NCI-H524 treated with DMSO at 0.1 percent for 48 hours (cell line): ENCODE data around the gene PSMA7.
A peak's percentile ranks its signal among the peaks of the same experiment; 100 is the strongest.

Source experiments
- DNase-seq: peaks from one replicate; lab custom pipeline; 2025; lab: John Stamatoyannopoulos, UW

PSMA7 gene

GRCh38 chr20:62171245-62171644 is 28.1 kb upstream of the PSMA7 start:
- no peak for DNase-seq

GRCh38 chr20:62170536-62170935 is 27.3 kb upstream of the PSMA7 start:
- DNase-seq, result no peak

- no peak for DNase-seq
These were observed 25.8 kb upstream of the PSMA7 start for GRCh38 chr20:62168890-62169435.

GRCh38 chr20:62168061-62168460 is 24.9 kb upstream of the PSMA7 start:
- DNase-seq, result peak; percentile 95

GRCh38 chr20:62167474-62167873 is 24.3 kb upstream of the PSMA7 start:
- DNase-seq, result no peak

GRCh38 chr20:62165762-62166399 is 22.7 kb upstream of the PSMA7 start:
- no peak for DNase-seq

- DNase-seq, result no peak
These were observed 21.9 kb upstream of the PSMA7 start for GRCh38 chr20:62164879-62165761.

GRCh38 chr20:62163986-62164762 is 21.0 kb upstream of the PSMA7 start:
- no peak for DNase-seq

GRCh38 chr20:62163485-62163865 is 20.3 kb upstream of the PSMA7 start:
- DNase-seq, result no peak

GRCh38 chr20:62162765-62163484 is 19.7 kb upstream of the PSMA7 start:
- no peak for DNase-seq

- DNase-seq, result no peak
These were observed 18.2 kb upstream of the PSMA7 start for GRCh38 chr20:62161347-62161746.

GRCh38 chr20:62160876-62161275 is 17.7 kb upstream of the PSMA7 start:
- DNase-seq, result no peak

GRCh38 chr20:62160253-62160652 is 17.1 kb upstream of the PSMA7 start:
- DNase-seq, result no peak

GRCh38 chr20:62159839-62160238 is 16.6 kb upstream of the PSMA7 start:
- no peak for DNase-seq

- no peak for DNase-seq
These were observed 15.9 kb upstream of the PSMA7 start for GRCh38 chr20:62159052-62159451.

GRCh38 chr20:62158541-62158940 is 15.3 kb upstream of the PSMA7 start:
- DNase-seq, result no peak

- DNase-seq, result no peak
These were observed 14.8 kb upstream of the PSMA7 start for GRCh38 chr20:62158088-62158400.

GRCh38 chr20:62157387-62158087 is 14.3 kb upstream of the PSMA7 start:
- no peak for DNase-seq

GRCh38 chr20:62156592-62157386 is 13.6 kb upstream of the PSMA7 start:
- no peak for DNase-seq

- DNase-seq, result no peak
These were observed 13.0 kb upstream of the PSMA7 start for GRCh38 chr20:62156254-62156556.
